HEK293 (cell line): ENCODE data around the gene CDK3.
A peak's percentile ranks its signal among the peaks of the same experiment; 100 is the strongest.

Experiments used
- EGR2 ChIP-seq: fragments of 450-650 bp; formaldehyde crosslinking; IDR thresholded peaks from 2 replicates; pipeline ENCODE4 v1.5.1; 2016; ENCODE audit warnings: low read depth, missing biosample characterization, missing genetic modification characterization
- KLF8 ChIP-seq: fragments of 450-650 bp; formaldehyde crosslinking; IDR thresholded peaks from 2 replicates; pipeline ENCODE4 v1.5.1; 2016; ENCODE audit warnings: missing biosample characterization, missing genetic modification characterization
- REPIN1 ChIP-seq: fragments of 450-650 bp; formaldehyde crosslinking; IDR thresholded peaks from 2 replicates; pipeline ENCODE4 v1.5.1; 2017; ENCODE audit warnings: missing biosample characterization, missing genetic modification characterization, low read depth
- SP7 ChIP-seq: fragments of 450-650 bp; formaldehyde crosslinking; IDR thresholded peaks from 2 replicates; pipeline ENCODE4 v1.5.1; 2016; ENCODE audit warnings: missing biosample characterization, missing genetic modification characterization
- YY1 ChIP-seq: fragments of 450-650 bp; formaldehyde crosslinking; IDR thresholded peaks from 2 replicates; pipeline ENCODE4 v1.5.1; 2018; ENCODE audit warnings: missing biosample characterization, missing genetic modification characterization
- ZBTB11 ChIP-seq: fragments of 450-650 bp; formaldehyde crosslinking; conservative IDR thresholded peaks from 2 replicates; pipeline ENCODE4 v1.5.1; 2016; ENCODE audit warnings: low read depth, missing biosample characterization, missing genetic modification characterization
- ZBTB17 ChIP-seq: fragments of 450-650 bp; formaldehyde crosslinking; IDR thresholded peaks from 2 replicates; pipeline ENCODE4 v1.5.1; 2016; ENCODE audit warnings: missing biosample characterization, missing genetic modification characterization
- ZBTB20 ChIP-seq: fragments of 450-650 bp; formaldehyde crosslinking; IDR thresholded peaks from 2 replicates; pipeline ENCODE4 v1.5.1; 2016; ENCODE audit warnings: missing biosample characterization, missing genetic modification characterization
- ZBTB48 ChIP-seq: fragments of 450-650 bp; formaldehyde crosslinking; IDR thresholded peaks from 2 replicates; pipeline ENCODE4 v1.5.1; 2016; ENCODE audit warnings: missing biosample characterization, missing genetic modification characterization
- ZBTB6 ChIP-seq: fragments of 450-650 bp; formaldehyde crosslinking; IDR thresholded peaks from 2 replicates; pipeline ENCODE4 v1.5.1; 2017; ENCODE audit warnings: missing biosample characterization, missing genetic modification characterization
- ZBTB8A ChIP-seq: fragments of 450-650 bp; formaldehyde crosslinking; IDR thresholded peaks from 2 replicates; pipeline ENCODE4 v1.5.1; 2016; ENCODE audit warnings: missing biosample characterization, missing genetic modification characterization
- ZFHX2 ChIP-seq: fragments of 450-650 bp; formaldehyde crosslinking; conservative IDR thresholded peaks from 2 replicates; pipeline ENCODE4 v1.5.1; 2016; ENCODE audit warnings: missing biosample characterization, missing genetic modification characterization
- ZFP37 ChIP-seq: fragments of 450-650 bp; formaldehyde crosslinking; IDR thresholded peaks from 2 replicates; pipeline ENCODE4 v1.5.1; 2016; ENCODE audit warnings: missing biosample characterization, missing genetic modification characterization
- ZFP69B ChIP-seq: fragments of 450-650 bp; formaldehyde crosslinking; IDR thresholded peaks from 2 replicates; pipeline ENCODE4 v1.5.1; 2016; ENCODE audit warnings: missing biosample characterization, missing genetic modification characterization
- ZNF10 ChIP-seq: fragments of 450-650 bp; formaldehyde crosslinking; IDR thresholded peaks from 2 replicates; pipeline ENCODE4 v1.5.1; 2017; ENCODE audit warnings: missing biosample characterization, missing genetic modification characterization
- ZNF280C ChIP-seq: fragments of 450-650 bp; formaldehyde crosslinking; IDR thresholded peaks from 2 replicates; pipeline ENCODE4 v1.5.1; 2016; ENCODE audit warnings: missing biosample characterization, missing genetic modification characterization
- ZNF311 ChIP-seq: fragments of 450-650 bp; formaldehyde crosslinking; IDR thresholded peaks from 2 replicates; pipeline ENCODE4 v1.5.1; 2017; ENCODE audit warnings: missing biosample characterization, missing genetic modification characterization, borderline replicate concordance
- ZNF324 ChIP-seq: fragments of 450-650 bp; formaldehyde crosslinking; IDR thresholded peaks from 2 replicates; pipeline ENCODE4 v1.5.1; 2016; ENCODE audit warnings: missing biosample characterization, missing genetic modification characterization
- ZNF335 ChIP-seq: fragments of 450-650 bp; formaldehyde crosslinking; conservative IDR thresholded peaks from 2 replicates; pipeline ENCODE4 v1.5.1; 2016; ENCODE audit warnings: missing biosample characterization, missing genetic modification characterization
- ZNF398 ChIP-seq: fragments of 450-650 bp; formaldehyde crosslinking; IDR thresholded peaks from 2 replicates; pipeline ENCODE4 v1.5.1; 2017; ENCODE audit warnings: missing biosample characterization, missing genetic modification characterization
- ZNF501 ChIP-seq: fragments of 450-650 bp; formaldehyde crosslinking; IDR thresholded peaks from 2 replicates; pipeline ENCODE4 v1.5.1; 2016; ENCODE audit warnings: missing biosample characterization, missing genetic modification characterization
- ZNF544 ChIP-seq: fragments of 450-650 bp; formaldehyde crosslinking; IDR thresholded peaks from 2 replicates; pipeline ENCODE4 v1.5.0; 2017; ENCODE audit warnings: missing biosample characterization, missing genetic modification characterization
- ZNF549 ChIP-seq: fragments of 450-650 bp; IDR thresholded peaks from 2 replicates; pipeline ENCODE4 v1.5.1; 2018; ENCODE audit warnings: missing biosample characterization, missing genetic modification characterization, mild to moderate bottlenecking, inconsistent platforms, moderate library complexity
- ZNF624 ChIP-seq: fragments of 450-650 bp; formaldehyde crosslinking; IDR thresholded peaks from 2 replicates; pipeline ENCODE4 v1.5.1; 2017; ENCODE audit warnings: missing biosample characterization, missing genetic modification characterization
- ZNF654 ChIP-seq: fragments of 450-650 bp; formaldehyde crosslinking; IDR thresholded peaks from 2 replicates; pipeline ENCODE4 v1.5.1; 2016; ENCODE audit warnings: low read depth, missing biosample characterization, missing genetic modification characterization
- TF ChIP-seq, protein P1 (sequence below): fragments of 450-650 bp; formaldehyde crosslinking; IDR thresholded peaks from 2 replicates; pipeline ENCODE4 v1.5.1; 2016; ENCODE audit warnings: missing biosample characterization, missing genetic modification characterization
- TF ChIP-seq, protein P2 (sequence below): fragments of 450-650 bp; formaldehyde crosslinking; IDR thresholded peaks from 2 replicates; pipeline ENCODE4 v1.5.1; 2016; ENCODE audit warnings: missing biosample characterization, missing genetic modification characterization, borderline replicate concordance

CDK3 gene

GRCh38 chr17:75979705-75980187, 20.9 kb upstream of the CDK3 start (continued):
- TF ChIP-seq ZNF398 = no peak
- 0 out of 2 replicates have a peak, but pooled peaks have one; percentile 9 for TF ChIP-seq ZNF10 (tag by site-specific recombination)
- peak; percentile 62; the same call in 1 of the 2 replicates for TF ChIP-seq ZBTB8A
- peak; percentile 81 for TF ChIP-seq YY1 (tag by site-specific recombination)
- TF ChIP-seq, protein P1, sequence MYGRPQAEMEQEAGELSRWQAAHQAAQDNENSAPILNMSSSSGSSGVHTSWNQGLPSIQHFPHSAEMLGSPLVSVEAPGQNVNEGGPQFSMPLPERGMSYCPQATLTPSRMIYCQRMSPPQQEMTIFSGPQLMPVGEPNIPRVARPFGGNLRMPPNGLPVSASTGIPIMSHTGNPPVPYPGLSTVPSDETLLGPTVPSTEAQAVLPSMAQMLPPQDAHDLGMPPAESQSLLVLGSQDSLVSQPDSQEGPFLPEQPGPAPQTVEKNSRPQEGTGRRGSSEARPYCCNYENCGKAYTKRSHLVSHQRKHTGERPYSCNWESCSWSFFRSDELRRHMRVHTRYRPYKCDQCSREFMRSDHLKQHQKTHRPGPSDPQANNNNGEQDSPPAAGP (tag by site-specific recombination) = peak; percentile 31
- TF ChIP-seq ZNF324 (tag by site-specific recombination) = no peak
- TF ChIP-seq ZNF280C = no peak
- TF ChIP-seq ZBTB48 (tag by site-specific recombination) = peak; percentile 41
- no peak for TF ChIP-seq ZNF624 (tag by site-specific recombination)
- TF ChIP-seq REPIN1 (tag by site-specific recombination) = 0 out of 2 replicates have a peak, but pooled peaks have one; percentile 73
- peak; percentile 6; the same call in 1 of the 2 replicates for TF ChIP-seq SP7 (tag by site-specific recombination)
- TF ChIP-seq ZBTB11 (tag by site-specific recombination) = no peak
- TF ChIP-seq ZFP69B = peak; percentile 38; the same call in 1 of the 2 replicates
- TF ChIP-seq ZNF501 = 0 out of 2 replicates have a peak, but pooled peaks have one; percentile 55
- TF ChIP-seq ZFP37 (tag by site-specific recombination) = 0 out of 2 replicates have a peak, but pooled peaks have one; percentile 32
- peak; percentile 98 for TF ChIP-seq ZBTB20
- TF ChIP-seq ZNF335 (tag by site-specific recombination) = peak; percentile 70
- no peak for TF ChIP-seq ZNF311 (tag by site-specific recombination)
- TF ChIP-seq ZNF544 (tag by site-specific recombination) = no peak
- TF ChIP-seq EGR2 = peak; percentile 56; the same call in 1 of the 2 replicates
- TF ChIP-seq ZBTB17 (tag by site-specific recombination) = peak; percentile 0
- no peak for TF ChIP-seq ZNF654 (tag by site-specific recombination)
- TF ChIP-seq ZFHX2 (tag by site-specific recombination) = peak; percentile 50; the same call in 1 of the 2 replicates
- no peak for TF ChIP-seq KLF8 (tag by site-specific recombination)
- 0 out of 2 replicates have a peak, but pooled peaks have one; percentile 50 for TF ChIP-seq ZBTB6 (tag by site-specific recombination)
- TF ChIP-seq, protein P2, sequence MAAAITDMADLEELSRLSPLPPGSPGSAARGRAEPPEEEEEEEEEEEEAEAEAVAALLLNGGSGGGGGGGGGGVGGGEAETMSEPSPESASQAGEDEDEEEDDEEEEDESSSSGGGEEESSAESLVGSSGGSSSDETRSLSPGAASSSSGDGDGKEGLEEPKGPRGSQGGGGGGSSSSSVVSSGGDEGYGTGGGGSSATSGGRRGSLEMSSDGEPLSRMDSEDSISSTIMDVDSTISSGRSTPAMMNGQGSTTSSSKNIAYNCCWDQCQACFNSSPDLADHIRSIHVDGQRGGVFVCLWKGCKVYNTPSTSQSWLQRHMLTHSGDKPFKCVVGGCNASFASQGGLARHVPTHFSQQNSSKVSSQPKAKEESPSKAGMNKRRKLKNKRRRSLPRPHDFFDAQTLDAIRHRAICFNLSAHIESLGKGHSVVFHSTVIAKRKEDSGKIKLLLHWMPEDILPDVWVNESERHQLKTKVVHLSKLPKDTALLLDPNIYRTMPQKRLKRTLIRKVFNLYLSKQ (tag by site-specific recombination) = no peak
- no peak for TF ChIP-seq ZNF549 (tag by site-specific recombination)
